Keratinocyte (primary cell): Measurements from ENCODE around the gene VTCN1. TPM values are rescaled to one million over a fixed set of nuclear protein-coding genes. Genes with fewer than 3 reads are reported as not detected.
A peak's percentile ranks its signal among the peaks of the same experiment; 100 is the strongest.

Experiments
- DNase-seq: peaks from one replicate; pipeline ENCODE4 v3.0.0-alpha.2; 2011; ENCODE audit warnings: low read depth, missing footprints, low spot score
- FAIRE-seq: peaks from 2 replicates; lab custom pipeline; 2011; peaks lifted over from hg19 to GRCh38; lab: Jason Lieb, UNC
- H2AFZ ChIP-seq: 2 replicates; pipeline ENCODE4 v1.6.0; 2012; ENCODE audit warnings: low read length, control low read depth, inconsistent platforms; ENCODE audit not compliant: control insufficient read depth
- H3K27ac ChIP-seq: 2 replicates; pipeline ENCODE4 v1.5.1; 2011; ENCODE audit warnings: low read length; ENCODE audit not compliant: control insufficient read depth, insufficient read depth
- H3K27me3 ChIP-seq: 3 replicates; pipeline ENCODE4 v1.6.0; 2011; ENCODE audit warnings: low read length; ENCODE audit not compliant: control insufficient read depth, insufficient read depth; ENCODE audit errors: extremely low read depth
- H3K36me3 ChIP-seq, 2 experiments: 2 replicates in 1 of 2; 3 replicates in 1 of 2; pipeline ENCODE4 v1.5.1; 2011; ENCODE audit warnings: low read length in 2 of 2, mild to moderate bottlenecking in 1 of 2; ENCODE audit not compliant: control insufficient read depth in 2 of 2, insufficient read depth in 2 of 2; ENCODE audit errors: extremely low read depth in 1 of 2
- H3K4me1 ChIP-seq: 3 replicates; pipeline ENCODE4 v1.5.1; 2011; ENCODE audit warnings: low read length; ENCODE audit not compliant: control insufficient read depth, insufficient read depth; ENCODE audit errors: extremely low read depth
- H3K4me2 ChIP-seq: 3 replicates; pipeline ENCODE4 v1.6.0; 2011; ENCODE audit warnings: low read depth, low read length; ENCODE audit not compliant: control insufficient read depth, insufficient read depth; ENCODE audit errors: extremely low read depth
- H3K4me3 ChIP-seq, 3 experiments: fragments of 200-600 bp in 1 of 3; sonication (generic) in 1 of 3; 2 replicates in 2 of 3; 3 replicates in 1 of 3; pipeline ENCODE4 v1.5.1; 2011 to 2016; ENCODE audit warnings: low read length in 3 of 3, mild to moderate bottlenecking in 3 of 3, control low read depth in 2 of 3, inconsistent platforms in 1 of 3, low read depth in 1 of 3, mixed read lengths in 1 of 3, mixed run types in 1 of 3, moderate library complexity in 1 of 3; ENCODE audit not compliant: control insufficient read depth in 2 of 3, insufficient read depth in 2 of 3; ENCODE audit errors: extremely low read depth in 1 of 3
- H3K79me2 ChIP-seq: 2 replicates; pipeline ENCODE4 v1.6.0; 2012; ENCODE audit warnings: low read length; ENCODE audit not compliant: control insufficient read depth, insufficient read depth
- H3K9ac ChIP-seq: 3 replicates; pipeline ENCODE4 v1.6.0; 2011; ENCODE audit warnings: low read length; ENCODE audit not compliant: control insufficient read depth, insufficient read depth; ENCODE audit errors: extremely low read depth
- H3K9me1 ChIP-seq: 3 replicates; pipeline ENCODE4 v1.6.0; 2011; ENCODE audit warnings: low read length; ENCODE audit not compliant: control insufficient read depth, insufficient read depth; ENCODE audit errors: extremely low read depth
- H3K9me3 ChIP-seq: 2 replicates; pipeline ENCODE4 v1.5.1; 2012; ENCODE audit warnings: low read depth, low read length; ENCODE audit not compliant: control insufficient read depth
- H4K20me1 ChIP-seq: 3 replicates; pipeline ENCODE4 v1.6.0; 2011; ENCODE audit warnings: low read length; ENCODE audit not compliant: control insufficient read depth, insufficient read depth; ENCODE audit errors: extremely low read depth
- EZH2 ChIP-seq: IDR thresholded peaks from one replicate; pipeline ENCODE4 v1.6.1; 2012; ENCODE audit warnings: inconsistent platforms, mild to moderate bottlenecking, low read length, moderate library complexity
- dilution Hi-C: fragments of 300-500 bp; cut with MboI; formaldehyde crosslinking; loops from one replicate; pipeline ENCODE4 v1.7.0; 2020; ENCODE audit warnings: low sequenced_read_pairs; ENCODE audit not compliant: extremely low pct_ligation_motif_present
- polyA plus RNA-seq, 5 experiments: library from polyadenylated mRNA; depleted of rRNA in 3 of 5; stranded (reverse) in 3 of 5; stranded (forward) in 1 of 5; unstranded in 1 of 5; fragments of >200 nt; gene quantifications; 1 replicate in 1 of 5; 2 replicates in 3 of 5; 3 replicates in 1 of 5; pipeline versions ENCODE4 v1.2.1 to v1.2.3, GENCODE V29; 2011 to 2012; ENCODE audit warnings: missing spikeins in 2 of 5, low read depth in 1 of 5, low replicate concordance in 1 of 5
- TF ChIP-seq, protein P1 (sequence below), 3 experiments: IDR thresholded peaks in 1 of 3; conservative IDR thresholded peaks in 1 of 3; optimal IDR thresholded peaks in 1 of 3; 2 replicates in 2 of 3; 3 replicates in 1 of 3; pipeline versions ENCODE3 to v1.5.1; 2011; ENCODE audit warnings: low read length in 3 of 3, mild to moderate bottlenecking in 3 of 3, moderate library complexity in 2 of 3, control low read depth in 1 of 3, inconsistent platforms in 1 of 3; ENCODE audit not compliant: insufficient read depth in 2 of 3; ENCODE audit errors: extremely low read depth in 1 of 3

VTCN1 gene
- polyA plus RNA-seq, 1 donor (not counting 4 experiments of a cell fraction or from before 2014, with no cell fraction given): not detected

DNA sequence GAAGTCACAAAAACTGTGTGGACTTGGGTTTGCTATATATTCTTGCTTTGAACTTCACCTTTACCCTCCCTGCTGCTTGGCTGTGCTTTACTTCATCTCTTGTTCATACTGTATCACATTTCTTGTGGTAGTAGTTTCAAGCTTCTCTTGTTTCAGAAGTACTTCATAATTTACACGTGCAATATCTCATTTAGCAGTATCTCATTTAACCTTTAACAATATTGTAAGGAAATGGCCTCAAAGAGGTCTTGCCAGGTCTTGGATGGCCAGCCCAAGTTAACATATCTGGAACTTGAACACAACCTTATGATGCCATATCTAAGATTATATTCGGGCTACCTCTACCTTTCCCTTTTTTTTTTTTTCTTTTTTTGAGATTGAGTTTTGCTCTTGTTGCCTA, 87.5 kb downstream of the VTCN1 start:
- TF ChIP-seq EZH2: no peak
- TF ChIP-seq, protein P1, sequence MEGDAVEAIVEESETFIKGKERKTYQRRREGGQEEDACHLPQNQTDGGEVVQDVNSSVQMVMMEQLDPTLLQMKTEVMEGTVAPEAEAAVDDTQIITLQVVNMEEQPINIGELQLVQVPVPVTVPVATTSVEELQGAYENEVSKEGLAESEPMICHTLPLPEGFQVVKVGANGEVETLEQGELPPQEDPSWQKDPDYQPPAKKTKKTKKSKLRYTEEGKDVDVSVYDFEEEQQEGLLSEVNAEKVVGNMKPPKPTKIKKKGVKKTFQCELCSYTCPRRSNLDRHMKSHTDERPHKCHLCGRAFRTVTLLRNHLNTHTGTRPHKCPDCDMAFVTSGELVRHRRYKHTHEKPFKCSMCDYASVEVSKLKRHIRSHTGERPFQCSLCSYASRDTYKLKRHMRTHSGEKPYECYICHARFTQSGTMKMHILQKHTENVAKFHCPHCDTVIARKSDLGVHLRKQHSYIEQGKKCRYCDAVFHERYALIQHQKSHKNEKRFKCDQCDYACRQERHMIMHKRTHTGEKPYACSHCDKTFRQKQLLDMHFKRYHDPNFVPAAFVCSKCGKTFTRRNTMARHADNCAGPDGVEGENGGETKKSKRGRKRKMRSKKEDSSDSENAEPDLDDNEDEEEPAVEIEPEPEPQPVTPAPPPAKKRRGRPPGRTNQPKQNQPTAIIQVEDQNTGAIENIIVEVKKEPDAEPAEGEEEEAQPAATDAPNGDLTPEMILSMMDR (optimal IDR thresholded peaks at IDR 0.05 in 1 of 3, IDR thresholded peaks at IDR 0.05 in 1 of 3, conservative IDR thresholded peaks at IDR 0.05 in 1 of 3; ENCODE audit: extremely low read depth in 1 of 3, insufficient read depth in 2 of 3, low read length in 3 of 3): no peak
- Histone ChIP-seq H3K4me3 (no peak overlapping the region), H3K9me3 (no peaks in the 10 kb centered on the region), H3K27ac (no peak overlapping the region), H3K27me3 (peaks cover 12% of the 10 kb centered on the region), H3K36me3 (no peaks in the 10 kb centered on the region), H2AFZ (no peak overlapping the region), H3K79me2 (no peaks in the 10 kb centered on the region), H4K20me1 (no peaks in the 10 kb centered on the region), H3K4me1 (peaks cover 12% of the 10 kb centered on the region), H3K9ac (no peak overlapping the region), H3K4me2 (no peak overlapping the region), H3K9me1 (peaks cover 2% of the 10 kb centered on the region)
- no peak for DNase-seq
- FAIRE-seq: no peak
- dilution Hi-C loops: no loop called here

DNA sequence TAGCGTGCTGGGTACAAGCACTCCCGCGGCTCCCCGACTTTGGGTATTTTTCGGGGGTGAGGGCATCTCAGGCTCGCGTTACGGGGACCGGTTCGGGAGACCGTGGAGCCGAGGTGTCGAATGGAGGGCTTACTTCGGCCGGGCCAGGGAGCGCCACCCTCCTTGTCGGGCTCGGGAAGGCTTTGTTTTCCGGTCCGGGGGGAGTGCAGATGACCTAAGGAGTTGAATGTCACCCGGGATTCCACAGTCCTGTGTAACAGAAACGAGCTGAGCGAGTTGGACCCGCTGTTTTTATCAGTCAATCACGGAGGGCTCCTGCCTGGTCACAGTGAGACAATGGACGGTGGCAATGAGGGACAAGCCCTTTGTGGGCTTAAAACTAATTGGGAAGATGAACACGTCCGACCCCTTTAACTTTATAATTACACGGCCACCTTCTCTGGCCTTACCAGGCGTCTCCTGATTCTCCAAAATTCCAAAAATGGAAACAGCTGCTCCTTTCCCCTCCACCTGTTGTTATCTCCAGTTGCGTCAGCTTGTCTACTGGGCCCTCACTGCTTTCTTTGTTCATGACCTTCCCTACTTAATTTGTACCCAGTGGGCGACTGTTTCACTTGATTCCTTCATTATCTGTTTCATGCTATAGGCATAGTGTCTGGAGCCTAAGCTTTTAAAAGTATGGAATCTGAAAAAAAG, 88.2 kb downstream of the VTCN1 start:
- peak overlapping the region; percentile 69 to 87 (median 85) for H3K4me3 ChIP-seq
- H3K36me3 ChIP-seq: peaks cover 0 to 7% of the 10 kb centered on the region in 2 experiments
- no peak for FAIRE-seq
- peak overlapping the region; percentile 100 for H2AFZ ChIP-seq
- no peaks in the 10 kb centered on the region for H3K79me2 ChIP-seq
- dilution Hi-C loops: no loop called here
- H3K9ac ChIP-seq: peak overlapping the region; percentile 92
- H3K27ac ChIP-seq: peak overlapping the region; percentile 92
- peaks cover 2% of the 10 kb centered on the region for H3K9me1 ChIP-seq
- peaks cover 12% of the 10 kb centered on the region for H3K27me3 ChIP-seq
- peaks cover 12% of the 10 kb centered on the region for H3K4me1 ChIP-seq
- DNase-seq: no peak
- TF ChIP-seq, protein P1 (optimal IDR thresholded peaks at IDR 0.05 in 1 of 3, IDR thresholded peaks at IDR 0.05 in 1 of 3, conservative IDR thresholded peaks at IDR 0.05 in 1 of 3; ENCODE audit: extremely low read depth in 1 of 3, insufficient read depth in 2 of 3, low read length in 3 of 3): no peak
- no peaks in the 10 kb centered on the region for H4K20me1 ChIP-seq
- peak overlapping the region; percentile 76 for H3K4me2 ChIP-seq
- H3K9me3 ChIP-seq: no peaks in the 10 kb centered on the region
